Upper lobe of left lung (tissue), 6 donors: ENCODE measurements around the gene FOXA3. TPM values are rescaled to one million over a fixed set of nuclear protein-coding genes. Genes with fewer than 3 reads are reported as not detected.

Source experiments
- ATAC-seq, 2 donors: fragments of 200-7000 bp; cut with Tn5 transposase; one replicate each; pipeline ENCODE4 v1.9.1; 2022; ENCODE audit warnings: mild to moderate bottlenecking in 2 of 2, moderate library complexity in 2 of 2; ENCODE audit not compliant: low FRiP score in 2 of 2
- DNase-seq, 2 donors: peaks; one replicate each; pipeline ENCODE4 v3.0.0-alpha.2; 2019 to 2020
- H3K27ac ChIP-seq, 4 donors: fragments of 200-600 bp; sonication (generic); one replicate each; pipeline ENCODE4 v1.5.1; 2016 to 2019
- H3K27me3 ChIP-seq, 4 donors: fragments of 200-600 bp; sonication (generic); one replicate each; pipeline ENCODE4 v1.5.1; 2017 to 2019
- H3K36me3 ChIP-seq, 4 donors: fragments of 200-600 bp; sonication (generic); one replicate each; pipeline ENCODE4 v1.5.1; 2016 to 2019
- H3K4me1 ChIP-seq, 4 donors: fragments of 200-600 bp; sonication (generic); one replicate each; pipeline ENCODE4 v1.5.1; 2018 to 2019
- H3K4me3 ChIP-seq, 4 donors: fragments of 200-600 bp; sonication (generic); one replicate each; pipeline ENCODE4 v1.5.1; 2017 to 2019; ENCODE audit warnings: mild to moderate bottlenecking in 2 of 4, moderate library complexity in 1 of 4
- H3K9me3 ChIP-seq, 4 donors: fragments of 200-600 bp; sonication (generic); one replicate each; pipeline ENCODE4 v1.5.1; 2018 to 2019
- EP300 ChIP-seq, 4 donors: sonication (generic); formaldehyde crosslinking; IDR thresholded peaks; one replicate each; pipeline ENCODE4 v1.5.1; 2017; ENCODE audit warnings: antibody characterized with exemption in 4 of 4, control low read depth in 2 of 4
- POLR2A ChIP-seq, 4 donors: fragments of 450-650 bp; IDR thresholded peaks; one replicate each; pipeline ENCODE4 v1.5.1; 2016 to 2017; ENCODE audit warnings: antibody characterized with exemption in 4 of 4, mild to moderate bottlenecking in 2 of 4
- POLR2AphosphoS5 ChIP-seq, 2 donors: sonication (generic); formaldehyde crosslinking; IDR thresholded peaks; one replicate each; pipeline ENCODE4 v1.5.1; 2017; ENCODE audit warnings: antibody characterized with exemption in 2 of 2
- WGBS, 2 donors: methylation state at CpG; one replicate each; pipeline ENCODE4 v1.1.5; 2017 to 2018; 5-methylcytosine and 5-hydroxymethylcytosine counted together
- total RNA-seq, 6 donors: library from RNA; depleted of rRNA in 4 of 6; stranded (reverse); fragments of >200 nt in 4 of 6; gene quantifications; one replicate each; pipeline versions ENCODE4 v1.1.0 to v1.2.1, GENCODE V29; 2016 to 2021
- TF ChIP-seq, protein P1 (sequence below), 6 experiments: fragments of 450-650 bp in 4 of 6; fragments of 200-600 bp in 2 of 6; sonication (generic) in 2 of 6; IDR thresholded peaks; one replicate each; pipeline ENCODE4 v1.5.1; 2016 to 2019; ENCODE audit warnings: antibody characterized with exemption in 6 of 6
- donor health status: DM: no; HTN: no; CAD: no; lungs with moderate emphysema.
- donor health status: DM: no; HTN: yes; CAD: no; lungs with severe emphysema.

FOXA3 gene
- total RNA-seq, 6 donors from 2014 or later: 0.46 to 1.2 (median 0.46) TPM; not detected in 3

DNA sequence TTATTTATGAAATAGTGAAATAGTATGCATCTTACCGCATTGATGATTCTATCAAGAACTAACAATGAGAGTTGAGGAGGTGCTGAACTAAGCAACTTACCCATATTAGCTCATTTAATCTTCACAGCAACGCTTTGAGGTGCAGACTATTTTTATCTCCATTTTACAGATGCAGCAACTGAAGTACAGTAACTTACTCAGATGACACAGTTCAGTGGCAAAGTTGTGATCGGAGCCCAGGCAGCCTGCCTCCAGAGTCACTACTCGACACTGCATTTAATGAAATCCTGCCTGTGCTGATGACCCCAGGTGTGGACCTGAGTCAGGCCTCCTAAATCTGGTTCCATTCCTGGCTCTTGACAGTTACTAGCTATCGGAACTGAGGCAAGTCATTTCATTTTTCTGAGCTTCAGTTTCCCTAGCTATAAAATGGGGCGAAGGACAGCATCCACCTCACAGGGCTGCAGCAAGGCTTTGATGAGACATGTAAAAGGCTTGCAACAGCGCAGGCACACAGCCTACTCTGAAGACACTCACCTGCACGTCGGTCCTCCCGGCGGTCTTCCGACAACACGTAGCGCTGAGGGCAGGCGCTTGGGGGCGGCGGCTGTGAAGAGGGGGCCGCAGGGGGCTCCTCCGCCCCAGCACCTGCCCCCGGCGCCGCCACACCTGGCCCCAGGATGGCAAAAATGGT lies 36.8 kb downstream of the FOXA3 start:
- TF ChIP-seq POLR2AphosphoS5 (IDR thresholded peaks at IDR 0.05) (no peak), EP300 (IDR thresholded peaks at IDR 0.05) (no peak)
- TF ChIP-seq, protein P1, sequence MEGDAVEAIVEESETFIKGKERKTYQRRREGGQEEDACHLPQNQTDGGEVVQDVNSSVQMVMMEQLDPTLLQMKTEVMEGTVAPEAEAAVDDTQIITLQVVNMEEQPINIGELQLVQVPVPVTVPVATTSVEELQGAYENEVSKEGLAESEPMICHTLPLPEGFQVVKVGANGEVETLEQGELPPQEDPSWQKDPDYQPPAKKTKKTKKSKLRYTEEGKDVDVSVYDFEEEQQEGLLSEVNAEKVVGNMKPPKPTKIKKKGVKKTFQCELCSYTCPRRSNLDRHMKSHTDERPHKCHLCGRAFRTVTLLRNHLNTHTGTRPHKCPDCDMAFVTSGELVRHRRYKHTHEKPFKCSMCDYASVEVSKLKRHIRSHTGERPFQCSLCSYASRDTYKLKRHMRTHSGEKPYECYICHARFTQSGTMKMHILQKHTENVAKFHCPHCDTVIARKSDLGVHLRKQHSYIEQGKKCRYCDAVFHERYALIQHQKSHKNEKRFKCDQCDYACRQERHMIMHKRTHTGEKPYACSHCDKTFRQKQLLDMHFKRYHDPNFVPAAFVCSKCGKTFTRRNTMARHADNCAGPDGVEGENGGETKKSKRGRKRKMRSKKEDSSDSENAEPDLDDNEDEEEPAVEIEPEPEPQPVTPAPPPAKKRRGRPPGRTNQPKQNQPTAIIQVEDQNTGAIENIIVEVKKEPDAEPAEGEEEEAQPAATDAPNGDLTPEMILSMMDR (IDR thresholded peaks at IDR 0.05): no peak
- DNase-seq: no peak
- WGBS, 2 donors: 75 to 88% methylated on average over 6 to 10 of the region's 22 CpGs
- peak overlapping the region in 3 of 4 donors; percentile 67 to 82 (median 70) for H3K4me3 ChIP-seq
- H3K36me3 ChIP-seq: peaks cover 0 to 26% (median 20%) of the 10 kb centered on the region in 4 donors
- H3K27me3 ChIP-seq: no peaks in the 10 kb centered on the region
- H3K9me3 ChIP-seq: no peaks in the 10 kb centered on the region
- ATAC-seq: no peak
- H3K27ac ChIP-seq: peak overlapping the region in 1 of 4 donors; percentile 79
- H3K4me1 ChIP-seq: peaks cover 12 to 32% (median 18%) of the 10 kb centered on the region in 4 donors

DNA sequence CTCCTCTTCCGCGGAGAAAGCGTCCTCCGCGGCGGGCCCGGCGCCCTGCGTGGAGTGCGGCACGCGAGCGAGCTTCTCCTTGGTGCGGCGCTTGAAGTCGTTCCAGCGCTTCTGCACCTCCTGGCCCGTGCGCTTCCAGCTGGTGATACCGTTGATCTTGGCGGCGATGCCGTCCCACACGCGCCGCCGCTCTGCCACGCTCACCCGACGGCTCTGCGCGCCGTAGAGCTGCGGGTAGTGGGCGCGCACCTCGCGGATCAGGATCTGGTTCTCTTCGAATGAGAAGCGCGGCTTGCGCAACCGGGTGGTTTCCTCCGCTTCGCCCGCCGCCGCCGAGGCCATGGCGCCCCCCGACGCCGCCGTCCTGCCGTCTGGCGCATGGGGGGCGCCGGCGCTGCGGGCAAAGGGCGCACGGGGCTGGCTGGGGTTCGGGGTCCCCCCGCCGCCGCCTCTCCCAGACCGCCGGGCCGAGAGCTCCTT lies 37.3 kb downstream of the FOXA3 start:
- peak; percentile 70 to 88 for DNase-seq
- Histone ChIP-seq H3K27ac (peak overlapping the region in 2 of 4 donors; percentile 67 to 79), H3K9me3 (no peaks in the 10 kb centered on the region), H3K27me3 (no peaks in the 10 kb centered on the region), H3K36me3 (peaks cover 0 to 26% (median 20%) of the 10 kb centered on the region in 4 donors), H3K4me1 (peaks cover 12 to 32% (median 18%) of the 10 kb centered on the region in 4 donors), H3K4me3 (peak overlapping the region; percentile 67 to 84 (median 76))
- 20% methylated on average over 33 of the region's 69 CpGs; no CpG with 5 or more reads in 1 of the 2 donors for WGBS, 2 donors
- peak in 1 of 2 donors; percentile 37 for ATAC-seq
- TF ChIP-seq POLR2AphosphoS5 (IDR thresholded peaks at IDR 0.05): no peak
- no peak for TF ChIP-seq POLR2A (IDR thresholded peaks at IDR 0.05)
- TF ChIP-seq, protein P1 (IDR thresholded peaks at IDR 0.05): no peak
- TF ChIP-seq EP300 (IDR thresholded peaks at IDR 0.05): no peak

DNA sequence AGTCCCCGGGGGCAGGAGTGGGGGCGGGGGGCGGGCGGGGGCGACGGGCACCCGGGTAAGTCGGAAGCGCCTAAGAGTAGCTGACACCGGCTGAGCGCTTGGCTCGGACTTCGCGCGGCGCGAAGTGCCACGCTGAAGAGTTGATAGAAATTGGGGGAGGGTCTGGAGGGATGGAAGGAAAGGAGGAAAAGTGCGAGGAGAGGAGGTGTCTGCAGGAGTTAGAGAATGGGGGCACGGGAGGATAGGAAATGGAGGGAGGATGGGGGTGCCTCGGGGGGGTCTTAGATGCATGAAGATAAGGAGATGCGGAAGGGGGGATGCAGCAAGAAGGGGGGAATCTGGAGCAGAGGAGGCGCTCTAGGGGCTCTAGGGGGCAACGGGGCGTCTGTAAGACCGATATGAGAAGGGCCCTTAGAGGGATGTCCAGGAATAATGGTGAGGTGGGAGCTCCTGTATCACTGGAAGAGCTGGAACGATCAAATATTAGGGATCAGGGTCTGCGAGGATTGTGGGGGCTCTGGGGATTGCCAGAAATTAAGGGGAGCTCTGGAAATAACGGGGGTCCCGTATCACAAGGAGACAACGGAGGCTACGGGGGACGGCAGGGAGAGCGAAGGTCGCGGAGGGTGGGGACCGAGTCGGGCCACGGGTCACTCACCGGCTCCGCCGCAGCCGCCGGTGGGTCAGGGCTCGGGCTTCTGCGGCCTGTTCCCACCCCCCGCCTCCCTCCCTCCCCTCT lies 38.0 kb downstream of the FOXA3 start, which contains the start of gene MYPOP:
TSS of gene MYPOP (minus strand) at position 702 of the 739 bp plus-strand sequence. CDS start 840 bp downstream, outside the sequence.
- peak within 1 kb of the TSS; percentile 67 to 84 (median 76) for H3K4me3 ChIP-seq
- DNase-seq (no peak), ATAC-seq (no peak)
- peaks cover 12 to 32% (median 18%) of the 10 kb centered on the region in 4 donors for H3K4me1 ChIP-seq
- H3K9me3 ChIP-seq: no peaks in the 10 kb centered on the region
- H3K36me3 ChIP-seq: peaks cover 0 to 25% (median 19%) of the 10 kb centered on the region in 4 donors
- peak within 1 kb of the TSS; percentile 61 to 79 (median 75) for H3K27ac ChIP-seq
- 1 to 3% methylated on average over 37 to 45 of the region's 47 CpGs for WGBS, 2 donors
- TF ChIP-seq POLR2AphosphoS5 (IDR thresholded peaks at IDR 0.05): no peak
- TF ChIP-seq, protein P1 (IDR thresholded peaks at IDR 0.05): no peak
- no peak for TF ChIP-seq POLR2A (IDR thresholded peaks at IDR 0.05)
- no peak for TF ChIP-seq EP300 (IDR thresholded peaks at IDR 0.05)
- H3K27me3 ChIP-seq: no peaks in the 10 kb centered on the region

DNA sequence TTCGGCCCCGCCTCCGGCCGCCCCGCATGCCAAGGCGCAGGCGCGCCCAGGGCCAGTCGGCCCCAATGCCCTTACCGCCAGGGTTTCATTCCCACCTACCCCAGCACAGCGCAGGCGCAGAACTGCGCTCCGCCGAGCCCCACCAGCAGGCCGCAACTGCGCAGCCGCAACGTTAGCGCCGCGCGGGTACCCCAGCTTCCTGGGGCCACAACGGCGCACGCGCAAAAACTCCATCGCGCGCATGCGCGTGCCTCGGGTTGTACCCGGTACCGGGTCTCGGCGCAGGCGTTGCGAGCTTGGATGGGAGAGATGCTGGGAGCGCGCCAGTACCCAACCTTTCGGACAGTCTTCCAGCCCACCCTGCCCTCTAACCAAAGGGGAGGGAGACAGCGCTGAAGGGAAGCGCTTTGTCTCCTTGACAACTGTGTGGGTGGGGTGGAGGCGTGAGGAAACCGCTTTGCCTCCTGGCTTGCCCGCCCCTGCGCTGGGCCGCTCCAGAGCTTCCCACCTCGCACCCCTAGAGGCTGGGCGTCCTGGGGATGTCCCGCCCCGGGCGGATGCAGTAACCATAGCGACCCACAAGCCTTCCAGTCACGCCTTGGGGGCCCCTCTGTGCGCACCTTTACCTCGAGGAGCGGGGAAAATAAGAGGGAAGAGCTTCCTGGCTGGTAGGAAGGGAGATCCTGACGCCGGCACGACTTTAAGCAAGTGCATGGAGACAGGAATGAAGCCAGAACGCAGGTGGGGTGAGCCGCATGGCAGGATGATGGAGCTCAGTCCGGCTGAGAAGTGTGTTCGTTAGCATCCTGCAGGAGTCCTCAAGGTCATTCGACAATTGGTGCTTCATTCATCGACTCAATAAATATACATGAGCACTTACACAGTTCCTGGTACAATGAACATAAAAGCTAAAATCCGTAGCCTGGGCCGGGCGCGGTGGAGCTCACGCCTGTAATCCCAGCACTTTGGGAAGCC lies 38.8 kb downstream of the FOXA3 start:
- TF ChIP-seq POLR2A (IDR thresholded peaks at IDR 0.05): peak in 2 of 4 donors; percentile 47 to 85
- TF ChIP-seq, protein P1 (IDR thresholded peaks at IDR 0.05): peak in 4 of 6 experiments; percentile 12 to 41 (median 34)
- no peak for TF ChIP-seq EP300 (IDR thresholded peaks at IDR 0.05)
- peak; percentile 34 to 83 for TF ChIP-seq POLR2AphosphoS5 (IDR thresholded peaks at IDR 0.05)
- peak; percentile 95 to 97 for ATAC-seq
- Histone ChIP-seq H3K9me3 (no peaks in the 10 kb centered on the region), H3K27ac (peak overlapping the region; percentile 61 to 79 (median 75)), H3K27me3 (no peaks in the 10 kb centered on the region), H3K4me3 (peak overlapping the region; percentile 67 to 84 (median 76)), H3K4me1 (peaks cover 12 to 32% (median 18%) of the 10 kb centered on the region in 4 donors), H3K36me3 (peaks cover 0 to 18% (median 14%) of the 10 kb centered on the region in 4 donors)
- 1 to 2% methylated on average over 22 to 55 of the region's 73 CpGs for WGBS, 2 donors
- peak; percentile 98 to 100 for DNase-seq
